Neutrophil (primary cell): Measurements from ENCODE around the gene TCN2.
A peak's percentile ranks its signal among the peaks of the same experiment; 100 is the strongest.
"Not testable (repeated sequence)": the region's sequence is repeated elsewhere in the genome, so short reads cannot be mapped to it uniquely, and the experiment has no call there.

Experiments
- H3K27ac ChIP-seq: fragments of 200-600 bp; sonication (generic); 2 replicates; pipeline ENCODE4 v1.5.1; 2016; ENCODE audit warnings: mild to moderate bottlenecking, moderate library complexity
- H3K27me3 ChIP-seq: fragments of 200-600 bp; sonication (generic); 2 replicates; pipeline ENCODE4 v1.6.0; 2016; ENCODE audit warnings: mild to moderate bottlenecking
- H3K36me3 ChIP-seq: fragments of 200-600 bp; sonication (generic); 2 replicates; pipeline ENCODE4 v1.5.1; 2017
- H3K4me1 ChIP-seq, 2 experiments: fragments of 200-600 bp in 1 of 2; sonication (generic) in 1 of 2; 1 replicate in 1 of 2; 2 replicates in 1 of 2; pipeline versions ENCODE4 v1.5.1 to v1.6.1; 2013 to 2016; ENCODE audit warnings: low read depth in 1 of 2, low read length in 1 of 2, mild to moderate bottlenecking in 1 of 2, moderate library complexity in 1 of 2; ENCODE audit not compliant: control insufficient read depth in 1 of 2, insufficient read depth in 1 of 2
- H3K4me3 ChIP-seq, 2 experiments: fragments of 200-600 bp in 1 of 2; sonication (generic) in 1 of 2; 1 replicate in 1 of 2; 2 replicates in 1 of 2; pipeline ENCODE4 v1.5.1; 2013 to 2016; ENCODE audit warnings: low read depth in 1 of 2, low read length in 1 of 2, mild to moderate bottlenecking in 1 of 2, moderate library complexity in 1 of 2
- H3K9me3 ChIP-seq: fragments of 200-600 bp; sonication (generic); 2 replicates; pipeline ENCODE4 v1.5.1; 2016
- CTCF ChIP-seq: fragments of 200-600 bp; sonication (generic); IDR thresholded peaks from 2 replicates; pipeline ENCODE4 v1.5.1; 2016; ENCODE audit warnings: antibody characterized with exemption

TCN2 gene

GRCh38 chr22:30606455-30607299, at the start of gene TCN2:
TCN2 (plus strand) TSS chr22:30607174; CDS start chr22:30607332, 158 bp downstream.
- Histone ChIP-seq H3K9me3 (no peaks in the 10 kb centered on the region), H3K4me3 (peak within 1 kb of the TSS; percentile 57 to 59), H3K27me3 (peaks cover 15% of the 10 kb centered on the region), H3K4me1 (peaks cover 23 to 26% of the 10 kb centered on the region in 2 experiments), H3K36me3 (no peaks in the 10 kb centered on the region), H3K27ac (peak within 1 kb of the TSS; percentile 53)
- no peak for TF ChIP-seq CTCF

GRCh38 chr22:30557243-30557642, 49.7 kb upstream of the TCN2 start:
- H3K4me1 ChIP-seq = no peaks in the 10 kb centered on the region
- no peaks in the 10 kb centered on the region for H3K36me3 ChIP-seq
- H3K9me3 ChIP-seq = no peaks in the 10 kb centered on the region
- no peaks in the 10 kb centered on the region for H3K27me3 ChIP-seq
- H3K27ac ChIP-seq = no peak overlapping the region
- no peak overlapping the region for H3K4me3 ChIP-seq
- no peak for TF ChIP-seq CTCF

- H3K27me3 ChIP-seq = no peaks in the 10 kb centered on the region
- no peaks in the 10 kb centered on the region for H3K4me1 ChIP-seq
- no peak for TF ChIP-seq CTCF
- no peak overlapping the region for H3K27ac ChIP-seq
- H3K4me3 ChIP-seq = no peak overlapping the region
- H3K9me3 ChIP-seq = no peaks in the 10 kb centered on the region
- no peaks in the 10 kb centered on the region for H3K36me3 ChIP-seq
These were observed 47.1 kb upstream of the TCN2 start for GRCh38 chr22:30559889-30560288.

GRCh38 chr22:30560643-30561202, 46.3 kb upstream of the TCN2 start:
- H3K4me1 ChIP-seq, H3K9me3 ChIP-seq: not testable (repeated sequence)

GRCh38 chr22:30561402-30562189, 45.4 kb upstream of the TCN2 start:
- H3K27ac ChIP-seq = no peak overlapping the region
- no peaks in the 10 kb centered on the region for H3K4me1 ChIP-seq
- no peaks in the 10 kb centered on the region for H3K9me3 ChIP-seq
- no peaks in the 10 kb centered on the region for H3K27me3 ChIP-seq
- H3K36me3 ChIP-seq = no peaks in the 10 kb centered on the region
- no peak for TF ChIP-seq CTCF
- H3K4me3 ChIP-seq = no peak overlapping the region

More at GRCh38 chr22:30560643-30561202, 46.3 kb upstream of the TCN2 start:
- H3K36me3 ChIP-seq, H3K4me3 ChIP-seq, H3K27ac ChIP-seq, H3K27me3 ChIP-seq: not testable (repeated sequence)
